Vagina (tissue), 2 donors: ENCODE measurements around the gene LMO1.

ENCODE experiments used
- POLR2AphosphoS5 ChIP-seq, 2 donors: sonication (generic); formaldehyde crosslinking; IDR thresholded peaks; one replicate each; pipeline ENCODE4 v1.9.0; 2017; ENCODE audit warnings: antibody characterized with exemption in 2 of 2, mild to moderate bottlenecking in 2 of 2, low read depth in 1 of 2; ENCODE audit not compliant: insufficient read depth in 1 of 2
- TF ChIP-seq, protein P1 (sequence below), 3 experiments: fragments of 450-650 bp in 2 of 3; fragments of 200-600 bp in 1 of 3; sonication (generic) in 1 of 3; IDR thresholded peaks; one replicate each; pipeline ENCODE4 v1.5.1; 2017 to 2019; ENCODE audit warnings: antibody characterized with exemption in 3 of 3, mild to moderate bottlenecking in 2 of 3, moderate library complexity in 2 of 3

DNA sequence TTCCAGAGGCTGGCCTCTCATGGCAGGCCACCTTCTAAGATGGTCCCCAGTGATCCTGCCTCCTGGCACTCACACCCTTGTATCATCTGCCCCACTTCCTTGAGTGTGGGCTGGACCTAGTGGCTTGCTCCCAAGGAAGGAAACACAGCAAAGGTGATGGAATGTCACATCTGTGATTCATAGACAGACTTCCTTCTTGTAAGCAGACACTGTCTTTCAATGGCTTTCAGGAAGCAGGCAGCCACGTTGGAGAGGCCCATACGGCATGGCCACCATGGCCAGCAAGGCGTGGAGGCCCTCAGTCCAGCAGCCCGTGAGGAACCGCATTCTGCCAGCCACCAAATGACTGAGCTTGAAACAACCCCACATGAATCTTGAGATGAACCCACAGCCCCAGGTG lies 11.3 kb downstream of the LMO1 start:
- TF ChIP-seq, protein P1, sequence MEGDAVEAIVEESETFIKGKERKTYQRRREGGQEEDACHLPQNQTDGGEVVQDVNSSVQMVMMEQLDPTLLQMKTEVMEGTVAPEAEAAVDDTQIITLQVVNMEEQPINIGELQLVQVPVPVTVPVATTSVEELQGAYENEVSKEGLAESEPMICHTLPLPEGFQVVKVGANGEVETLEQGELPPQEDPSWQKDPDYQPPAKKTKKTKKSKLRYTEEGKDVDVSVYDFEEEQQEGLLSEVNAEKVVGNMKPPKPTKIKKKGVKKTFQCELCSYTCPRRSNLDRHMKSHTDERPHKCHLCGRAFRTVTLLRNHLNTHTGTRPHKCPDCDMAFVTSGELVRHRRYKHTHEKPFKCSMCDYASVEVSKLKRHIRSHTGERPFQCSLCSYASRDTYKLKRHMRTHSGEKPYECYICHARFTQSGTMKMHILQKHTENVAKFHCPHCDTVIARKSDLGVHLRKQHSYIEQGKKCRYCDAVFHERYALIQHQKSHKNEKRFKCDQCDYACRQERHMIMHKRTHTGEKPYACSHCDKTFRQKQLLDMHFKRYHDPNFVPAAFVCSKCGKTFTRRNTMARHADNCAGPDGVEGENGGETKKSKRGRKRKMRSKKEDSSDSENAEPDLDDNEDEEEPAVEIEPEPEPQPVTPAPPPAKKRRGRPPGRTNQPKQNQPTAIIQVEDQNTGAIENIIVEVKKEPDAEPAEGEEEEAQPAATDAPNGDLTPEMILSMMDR (IDR thresholded peaks at IDR 0.05): no peak
- no peak for TF ChIP-seq POLR2AphosphoS5 (IDR thresholded peaks at IDR 0.05; ENCODE audit: insufficient read depth in 1 of 2, low read depth in 1 of 2)
